ENCODE data around the gene SMIM22. TPM values are rescaled to one million over a fixed set of nuclear protein-coding genes. Genes with fewer than 3 reads are reported as not detected.

Gene SMIM22
- total RNA-seq, result not detected

- intact Hi-C loops (cut with micrococcal nuclease), result no loop called here
- Mint-ChIP-seq H3K27me3 (no peaks in the 10 kb centered on the region), H3K36me3 (ENCODE audit: low read depth) (no peaks in the 10 kb centered on the region), H3K4me1 (ENCODE audit: low read depth) (no peaks in the 10 kb centered on the region), H3K4me3 (no peak within 1 kb of the TSS), H3K9me3 (no peaks in the 10 kb centered on the region), H3K27ac (no peak within 1 kb of the TSS)
- DNase-seq, result no peak
- ATAC-seq, result no peak
- ChIA-PET POLR2A (interaction anchor here (0.9 kb wide), 1 partner anchor 27 kb away, joined by 3 read pairs; no protein-coding TSS in a partner anchor), CTCF (no interaction called here)
- no peak for TF ChIP-seq CTCF (IDR thresholded peaks at IDR 0.05)
Observed at GRCh38 chr16:4795181-4795827, at the start of gene SMIM22. Gene SMIM22, plus strand, starts transcription at chr16:4795369. Its CDS starts 366 bp downstream, at chr16:4795735.

GRCh38 chr16:4746215-4746614, 49.0 kb upstream of the SMIM22 start:
- no peaks in the 10 kb centered on the region for H3K9me3 Mint-ChIP-seq
- H3K4me3 Mint-ChIP-seq, result no peak overlapping the region
- no peak for DNase-seq
- H3K36me3 Mint-ChIP-seq (ENCODE audit: low read depth), result peaks cover 3% of the 10 kb centered on the region
- ChIA-PET POLR2A (interaction anchor here (1.2 to 2.6 kb wide), 3 partner anchors 10 to 21 kb away, joined by 4 to 11 read pairs (median 10); partner anchors contain the start of genes ANKS3, DNAAF8 and ZNF500), CTCF (no interaction called here)
- intact Hi-C loops (cut with micrococcal nuclease), result no loop called here
- no peak overlapping the region for H3K27ac Mint-ChIP-seq
- H3K27me3 Mint-ChIP-seq, result no peaks in the 10 kb centered on the region
- peaks cover 26% of the 10 kb centered on the region for H3K4me1 Mint-ChIP-seq (ENCODE audit: low read depth)
- no peak for TF ChIP-seq CTCF (IDR thresholded peaks at IDR 0.05)
- ATAC-seq, result no peak

GRCh38 chr16:4746991-4747574, 48.1 kb upstream of the SMIM22 start:
- intact Hi-C loops (cut with micrococcal nuclease), result no loop called here
- CTCF ChIA-PET, result no interaction called here
- peak overlapping the region; percentile 34 for H3K27ac Mint-ChIP-seq
- DNase-seq, result no peak
- H3K36me3 Mint-ChIP-seq (ENCODE audit: low read depth), result peaks cover 3% of the 10 kb centered on the region
- H3K4me3 Mint-ChIP-seq, result no peak overlapping the region
- ATAC-seq, result peak; percentile 25
- TF ChIP-seq CTCF (IDR thresholded peaks at IDR 0.05), result no peak
- H3K9me3 Mint-ChIP-seq, result no peaks in the 10 kb centered on the region
- H3K4me1 Mint-ChIP-seq (ENCODE audit: low read depth), result peaks cover 26% of the 10 kb centered on the region
- POLR2A ChIA-PET, result interaction anchor here (1.1 to 2.7 kb wide), 5 partner anchors 11 to 209 kb away, joined by 3 to 11 read pairs (median 10); partner anchors contain the start of genes ANKS3, CDIP1, DNAAF8 and ZNF500
- H3K27me3 Mint-ChIP-seq, result no peaks in the 10 kb centered on the region

GRCh38 chr16:4747906-4748681, 47.1 kb upstream of the SMIM22 start:
- Mint-ChIP-seq H3K27ac (peak overlapping the region; percentile 34), H3K27me3 (no peaks in the 10 kb centered on the region), H3K4me3 (no peak overlapping the region), H3K9me3 (no peaks in the 10 kb centered on the region), H3K36me3 (ENCODE audit: low read depth) (peaks cover 3% of the 10 kb centered on the region), H3K4me1 (ENCODE audit: low read depth) (peaks cover 22% of the 10 kb centered on the region)
- ChIA-PET CTCF (no interaction called here), POLR2A (interaction anchor here (0.6 to 2.7 kb wide), 5 partner anchors 14 to 262 kb away, joined by 3 to 11 read pairs (median 10); partner anchors contain the start of genes ANKS3, CDIP1, DNAAF8 and ZNF500)
- intact Hi-C loops (cut with micrococcal nuclease), result no loop called here
- no peak for DNase-seq
- no peak for TF ChIP-seq CTCF (IDR thresholded peaks at IDR 0.05)
- ATAC-seq, result peak; percentile 40
